ENCODE results near the gene PXK. TPM values are rescaled to one million over a fixed set of nuclear protein-coding genes. Genes with fewer than 3 reads are reported as not detected.

Gene PXK
- total and polyA plus RNA-seq, 2 donors (not counting 1 experiment from before 2014, with no cell fraction given) = 54.6 to 65.2 TPM

GRCh38 chr3:58370407-58370806, 37.7 kb downstream of the PXK start:
- TF ChIP-seq CTCF (conservative IDR thresholded peaks at IDR 0.05 in 1 of 2, IDR thresholded peaks at IDR 0.05 in 1 of 2; ENCODE audit: low read depth in 1 of 2, low read length in 2 of 2) (no peak), EZH2 (IDR thresholded peaks at IDR 0.05; ENCODE audit: low read length, missing control alignments) (no peak)
- H3K27ac ChIP-seq (ENCODE audit: insufficient read depth, low read length) = no peak overlapping the region
- peaks cover 2% of the 10 kb centered on the region for H3K36me3 ChIP-seq (ENCODE audit: control insufficient read depth, insufficient read depth, low read length)
- H3K4me3 ChIP-seq (replicated peaks in 1 of 4; ENCODE audit: control extremely low read depth in 1 of 4, insufficient read depth in 1 of 4, low read depth in 3 of 4, low read length in 4 of 4) = no peak overlapping the region
- H3K4me1 ChIP-seq (ENCODE audit: control insufficient read depth, extremely low read depth, insufficient read depth, low read length) = no peaks in the 10 kb centered on the region
- H3K9me3 ChIP-seq (ENCODE audit: control insufficient read depth, insufficient read depth, low read depth, low read length) = no peaks in the 10 kb centered on the region
- H3K4me2 ChIP-seq (ENCODE audit: extremely low read depth, insufficient read depth, low read length) = no peak overlapping the region
- no peak overlapping the region for H3K9ac ChIP-seq (ENCODE audit: insufficient read depth, low read length)
- H2AFZ ChIP-seq (ENCODE audit: low read length) = no peak overlapping the region
- DNase-seq (ENCODE audit: low read depth in 2 of 2) = no peak
- H3K27me3 ChIP-seq (ENCODE audit: control insufficient read depth, insufficient read depth, low read length) = no peaks in the 10 kb centered on the region
- no peaks in the 10 kb centered on the region for H3K79me2 ChIP-seq (ENCODE audit: control insufficient read depth, insufficient read depth, low read length)
- H4K20me1 ChIP-seq (ENCODE audit: control insufficient read depth, extremely low read depth, insufficient read depth, low read length) = no peaks in the 10 kb centered on the region

GRCh38 chr3:58371754-58372153, 39.1 kb downstream of the PXK start:
- no peak for TF ChIP-seq EZH2 (IDR thresholded peaks at IDR 0.05; ENCODE audit: low read length, missing control alignments)
- TF ChIP-seq CTCF (conservative IDR thresholded peaks at IDR 0.05 in 1 of 2, IDR thresholded peaks at IDR 0.05 in 1 of 2; ENCODE audit: low read depth in 1 of 2, low read length in 2 of 2) = no peak
- H3K27ac ChIP-seq (ENCODE audit: insufficient read depth, low read length) = no peak overlapping the region
- H3K9ac ChIP-seq (ENCODE audit: insufficient read depth, low read length) = no peak overlapping the region
- H4K20me1 ChIP-seq (ENCODE audit: control insufficient read depth, extremely low read depth, insufficient read depth, low read length) = no peaks in the 10 kb centered on the region
- no peak overlapping the region for H2AFZ ChIP-seq (ENCODE audit: low read length)
- H3K27me3 ChIP-seq (ENCODE audit: control insufficient read depth, insufficient read depth, low read length) = no peaks in the 10 kb centered on the region
- no peak for DNase-seq (ENCODE audit: low read depth in 2 of 2)
- no peak overlapping the region for H3K4me3 ChIP-seq (replicated peaks in 1 of 4; ENCODE audit: control extremely low read depth in 1 of 4, insufficient read depth in 1 of 4, low read depth in 3 of 4, low read length in 4 of 4)
- H3K79me2 ChIP-seq (ENCODE audit: control insufficient read depth, insufficient read depth, low read length) = no peaks in the 10 kb centered on the region
- H3K36me3 ChIP-seq (ENCODE audit: control insufficient read depth, insufficient read depth, low read length) = peaks cover 2% of the 10 kb centered on the region
- H3K4me1 ChIP-seq (ENCODE audit: control insufficient read depth, extremely low read depth, insufficient read depth, low read length) = no peaks in the 10 kb centered on the region
- H3K4me2 ChIP-seq (ENCODE audit: extremely low read depth, insufficient read depth, low read length) = no peak overlapping the region
- H3K9me3 ChIP-seq (ENCODE audit: control insufficient read depth, insufficient read depth, low read depth, low read length) = no peaks in the 10 kb centered on the region

GRCh38 chr3:58375254-58375653, 42.6 kb downstream of the PXK start:
- no peak for DNase-seq (ENCODE audit: low read depth in 2 of 2)
- H3K9me3 ChIP-seq (ENCODE audit: control insufficient read depth, insufficient read depth, low read depth, low read length) = no peaks in the 10 kb centered on the region
- no peaks in the 10 kb centered on the region for H3K27me3 ChIP-seq (ENCODE audit: control insufficient read depth, insufficient read depth, low read length)
- H2AFZ ChIP-seq (ENCODE audit: low read length) = no peak overlapping the region
- no peak overlapping the region for H3K9ac ChIP-seq (ENCODE audit: insufficient read depth, low read length)
- H3K4me3 ChIP-seq (replicated peaks in 1 of 4; ENCODE audit: control extremely low read depth in 1 of 4, insufficient read depth in 1 of 4, low read depth in 3 of 4, low read length in 4 of 4) = no peak overlapping the region
- peaks cover 2% of the 10 kb centered on the region for H3K36me3 ChIP-seq (ENCODE audit: control insufficient read depth, insufficient read depth, low read length)
- no peaks in the 10 kb centered on the region for H4K20me1 ChIP-seq (ENCODE audit: control insufficient read depth, extremely low read depth, insufficient read depth, low read length)
- no peaks in the 10 kb centered on the region for H3K79me2 ChIP-seq (ENCODE audit: control insufficient read depth, insufficient read depth, low read length)
- TF ChIP-seq EZH2 (IDR thresholded peaks at IDR 0.05; ENCODE audit: low read length, missing control alignments) = no peak
- no peak for TF ChIP-seq CTCF (conservative IDR thresholded peaks at IDR 0.05 in 1 of 2, IDR thresholded peaks at IDR 0.05 in 1 of 2; ENCODE audit: low read depth in 1 of 2, low read length in 2 of 2)
- H3K27ac ChIP-seq (ENCODE audit: insufficient read depth, low read length) = no peak overlapping the region
- H3K4me2 ChIP-seq (ENCODE audit: extremely low read depth, insufficient read depth, low read length) = no peak overlapping the region
- H3K4me1 ChIP-seq (ENCODE audit: control insufficient read depth, extremely low read depth, insufficient read depth, low read length) = no peaks in the 10 kb centered on the region

Measured in fibroblast of lung (primary cell).